ENCODE measurements around the gene CCDC88C. TPM values are rescaled to one million over a fixed set of nuclear protein-coding genes. Genes with fewer than 3 reads are reported as not detected.

The CCDC88C gene
- total RNA-seq, 6 donors from 2014 or later = 33.1 to 119 (median 54.5) TPM

- DNase-seq = no peak
- peaks cover 45 to 85% (median 67%) of the 10 kb centered on the region in 4 donors for H3K4me1 ChIP-seq
- TF ChIP-seq POLR2A (IDR thresholded peaks at IDR 0.05) = no peak
- peak overlapping the region; percentile 26 to 57 (median 38) for H3K27ac ChIP-seq
- no peaks in the 10 kb centered on the region for H3K36me3 ChIP-seq
- no peaks in the 10 kb centered on the region for H3K9me3 ChIP-seq
- H3K4me3 ChIP-seq = no peak overlapping the region
- WGBS, 2 donors = 66 to 81% methylated on average over 8 to 11 of the region's 11 CpGs
- peak in 1 of 2 donors; percentile 50 for ATAC-seq (ENCODE audit: low FRiP score in 2 of 2)
- H3K27me3 ChIP-seq = no peaks in the 10 kb centered on the region
These were observed 38.6 kb downstream of the CCDC88C start for GRCh38 chr14:91378930-91379578.

GRCh38 chr14:91377700-91378652 lies 39.6 kb downstream of the CCDC88C start:
- H3K27me3 ChIP-seq = no peaks in the 10 kb centered on the region
- TF ChIP-seq CTCF (IDR thresholded peaks at IDR 0.05) = no peak
- TF ChIP-seq POLR2AphosphoS5 (IDR thresholded peaks at IDR 0.05) = peak in 1 of 2 donors; percentile 11
- TF ChIP-seq EP300 (IDR thresholded peaks at IDR 0.05) = no peak
- DNase-seq (no peak), ATAC-seq (ENCODE audit: low FRiP score in 2 of 2) (peak in 1 of 2 donors; percentile 60)
- H3K4me3 ChIP-seq = no peak overlapping the region
- peak overlapping the region; percentile 26 to 57 (median 44) for H3K27ac ChIP-seq
- H3K36me3 ChIP-seq = no peaks in the 10 kb centered on the region
- H3K4me1 ChIP-seq = peaks cover 55 to 87% (median 74%) of the 10 kb centered on the region in 4 donors
- WGBS, 2 donors = 45 to 59% methylated on average over 13 to 15 of the region's 15 CpGs
- no peaks in the 10 kb centered on the region for H3K9me3 ChIP-seq

GRCh38 chr14:91376547-91377477 lies 40.8 kb downstream of the CCDC88C start:
- H3K36me3 ChIP-seq = no peaks in the 10 kb centered on the region
- H3K4me3 ChIP-seq = no peak overlapping the region
- no peaks in the 10 kb centered on the region for H3K27me3 ChIP-seq
- no peaks in the 10 kb centered on the region for H3K9me3 ChIP-seq
- H3K27ac ChIP-seq = peak overlapping the region in 2 of 4 donors; percentile 46 to 54
- peaks cover 64 to 91% (median 84%) of the 10 kb centered on the region in 4 donors for H3K4me1 ChIP-seq
- ATAC-seq (ENCODE audit: low FRiP score in 2 of 2) (no peak), DNase-seq (no peak)
- WGBS, 2 donors = 86 to 89% methylated on average over 16 to 28 of the region's 28 CpGs
- TF ChIP-seq EP300 (IDR thresholded peaks at IDR 0.05) = no peak
- no peak for TF ChIP-seq CTCF (IDR thresholded peaks at IDR 0.05)
- no peak for TF ChIP-seq POLR2AphosphoS5 (IDR thresholded peaks at IDR 0.05)
- TF ChIP-seq POLR2A (IDR thresholded peaks at IDR 0.05) = no peak

GRCh38 chr14:91375720-91376452 lies 41.7 kb downstream of the CCDC88C start:
- peak overlapping the region in 1 of 4 donors; percentile 46 for H3K27ac ChIP-seq
- no peak for ATAC-seq (ENCODE audit: low FRiP score in 2 of 2)
- TF ChIP-seq CTCF (IDR thresholded peaks at IDR 0.05) = no peak
- TF ChIP-seq EP300 (IDR thresholded peaks at IDR 0.05) = no peak
- no peak for TF ChIP-seq POLR2AphosphoS5 (IDR thresholded peaks at IDR 0.05)
- TF ChIP-seq POLR2A (IDR thresholded peaks at IDR 0.05) = no peak
- H3K4me3 ChIP-seq = no peak overlapping the region
- H3K4me1 ChIP-seq = peaks cover 69 to 96% (median 88%) of the 10 kb centered on the region in 4 donors
- no peak for DNase-seq
- 91% methylated on average over 20 to 25 of the region's 25 CpGs for WGBS, 2 donors
- H3K27me3 ChIP-seq = no peaks in the 10 kb centered on the region
- no peaks in the 10 kb centered on the region for H3K36me3 ChIP-seq
- H3K9me3 ChIP-seq = no peaks in the 10 kb centered on the region

Data from upper lobe of left lung (tissue), 6 donors.